HepG2 (cell line): ENCODE data around the gene GSC2. TPM values are rescaled to one million over a fixed set of nuclear protein-coding genes. Genes with fewer than 3 reads are reported as not detected.

Experiments used
- ARNTL ChIP-seq: sonication (generic); formaldehyde crosslinking; IDR thresholded peaks from 2 replicates; pipeline ENCODE4 v1.4.0; 2020; ENCODE audit warnings: mild to moderate bottlenecking, missing genetic modification reagents
- ATM ChIP-seq: fragments of 450-650 bp; IDR thresholded peaks from 2 replicates; pipeline ENCODE4 v1.7.1; 2017; ENCODE audit warnings: mild to moderate bottlenecking, borderline replicate concordance
- DMAP1 ChIP-seq: IDR thresholded peaks from 2 replicates; pipeline ENCODE4 v1.6.1; 2016
- FOSL1 ChIP-seq: sonication (generic); formaldehyde crosslinking; IDR thresholded peaks from 2 replicates; pipeline ENCODE4 v1.9.0; 2021; ENCODE audit warnings: missing genetic modification reagents, borderline replicate concordance
- IRF9 ChIP-seq: sonication (generic); formaldehyde crosslinking; IDR thresholded peaks from 2 replicates; pipeline ENCODE4 v1.8.0; 2022; ENCODE audit warnings: missing genetic modification reagents, mild to moderate bottlenecking, borderline replicate concordance
- KAT8 ChIP-seq: IDR thresholded peaks from 2 replicates; pipeline ENCODE4 v1.6.1; 2016; ENCODE audit warnings: missing genetic modification reagents, missing compliant biosample characterization
- KDM5A ChIP-seq: fragments of 200-600 bp; sonication (generic); IDR thresholded peaks from 2 replicates; pipeline ENCODE4 v1.7.0; 2018; ENCODE audit warnings: antibody characterized with exemption, mild to moderate bottlenecking, low read length, borderline replicate concordance
- MXD4 ChIP-seq: IDR thresholded peaks from 2 replicates; pipeline ENCODE4 v1.6.1; 2016; ENCODE audit warnings: mild to moderate bottlenecking, missing biosample characterization, missing genetic modification reagents
- PAX8 ChIP-seq: sonication (generic); formaldehyde crosslinking; IDR thresholded peaks from 2 replicates; pipeline ENCODE4 v1.8.0; 2022; ENCODE audit warnings: mild to moderate bottlenecking, missing genetic modification reagents, borderline replicate concordance
- PRDM4 ChIP-seq: sonication (generic); formaldehyde crosslinking; IDR thresholded peaks from 2 replicates; pipeline ENCODE4 v1.9.0; 2021; ENCODE audit warnings: missing genetic modification reagents, borderline replicate concordance
- ZBTB33 ChIP-seq: sonication (generic); formaldehyde crosslinking; IDR thresholded peaks from 2 replicates; pipeline ENCODE4 v1.4.0; 2020; ENCODE audit warnings: missing genetic modification reagents
- ZBTB46 ChIP-seq: sonication (generic); formaldehyde crosslinking; IDR thresholded peaks from 2 replicates; pipeline ENCODE4 v1.4.0; 2020; ENCODE audit warnings: mild to moderate bottlenecking, missing genetic modification reagents, borderline replicate concordance
- ZNF432 ChIP-seq: sonication (generic); formaldehyde crosslinking; IDR thresholded peaks from 2 replicates; pipeline ENCODE4 v1.5.0; 2020; ENCODE audit warnings: missing genetic modification reagents, mild to moderate bottlenecking, borderline replicate concordance
- ZNF503 ChIP-seq: sonication (generic); formaldehyde crosslinking; IDR thresholded peaks from 2 replicates; pipeline ENCODE4 v1.4.0; 2020; ENCODE audit warnings: missing genetic modification reagents
- ZNF607 ChIP-seq: sonication (generic); formaldehyde crosslinking; IDR thresholded peaks from 2 replicates; pipeline ENCODE4 v1.5.1; 2020; ENCODE audit warnings: missing genetic modification reagents, mild to moderate bottlenecking, borderline replicate concordance
- ZNF704 ChIP-seq: sonication (generic); formaldehyde crosslinking; IDR thresholded peaks from 2 replicates; pipeline ENCODE4 v1.8.1; 2023; ENCODE audit warnings: mild to moderate bottlenecking, inconsistent platforms, moderate library complexity, missing genetic modification reagents, borderline replicate concordance
- ZSCAN22 ChIP-seq: sonication (generic); formaldehyde crosslinking; IDR thresholded peaks from 2 replicates; pipeline ENCODE4 v1.4.0; 2020; ENCODE audit warnings: mild to moderate bottlenecking, missing genetic modification reagents
- polyA plus RNA-seq, 8 experiments: library from polyadenylated mRNA; depleted of rRNA in 3 of 8; stranded (reverse) in 7 of 8; unstranded in 1 of 8; fragments of >200 nt; fragmentation: Illumina TruSeq in 4 of 8; extraction: Trizol in 4 of 8; gene quantifications; 2 replicates each; pipeline versions ENCODE4 v1.2.1 to v1.2.3, GENCODE V29; 2011 to 2016; ENCODE audit warnings: low read depth in 4 of 8, missing spikeins in 1 of 8, mixed read lengths in 1 of 8; ENCODE audit not compliant: insufficient read depth in 1 of 8
- total RNA-seq, 5 experiments: library from RNA; depleted of rRNA; stranded (reverse); fragments of >200 nt; fragmentation: Illumina TruSeq; extraction: Trizol; gene quantifications; 2 replicates each; pipeline ENCODE4 v1.2.3, GENCODE V29; 2016; ENCODE audit warnings: low read depth in 1 of 5

GSC2 gene
- total and polyA plus RNA-seq, 2 of the 13 experiments (the other 11 are each of a cell fraction or from before 2014, with no cell fraction given): not detected

GRCh38 chr22:19178657-19179496 lies 28.8 kb upstream of the GSC2 start, which contains the start of gene SLC25A1 (continued):
- TF ChIP-seq PRDM4 (CRISPR knock-in tag): no peak
- no peak for TF ChIP-seq ZBTB46 (CRISPR knock-in tag)
- no peak for TF ChIP-seq ATM
- peak; percentile 20; the same call in 1 of the 2 replicates for TF ChIP-seq ZNF503
- no peak for TF ChIP-seq ZBTB33
- TF ChIP-seq DMAP1 (CRISPR knock-in tag): peak; percentile 80
- peak; percentile 77; the same call in 1 of the 2 replicates for TF ChIP-seq IRF9
- peak; percentile 50; the same call in 1 of the 2 replicates for TF ChIP-seq PAX8 (CRISPR knock-in tag)
- no peak for TF ChIP-seq ARNTL (CRISPR knock-in tag)
- TF ChIP-seq ZNF432 (CRISPR knock-in tag): no peak
- 0 out of 2 replicates have a peak, but pooled peaks have one; percentile 58 for TF ChIP-seq ZNF607 (CRISPR knock-in tag)
- 0 out of 2 replicates have a peak, but pooled peaks have one; percentile 21 for TF ChIP-seq ZNF704 (CRISPR knock-in tag)
- TF ChIP-seq ZSCAN22 (CRISPR knock-in tag): no peak
- peak; percentile 39; the same call in 1 of the 2 replicates for TF ChIP-seq KAT8 (CRISPR knock-in tag)
- TF ChIP-seq MXD4 (CRISPR knock-in tag): peak; percentile 75
- 0 out of 2 replicates have a peak, but pooled peaks have one; percentile 21 for TF ChIP-seq FOSL1 (CRISPR knock-in tag)
- TF ChIP-seq KDM5A: 0 out of 2 replicates have a peak, but pooled peaks have one; percentile 30
